ENCODE data around the gene MSX1.

GRCh38 chr4:4836044-4836443, 23.4 kb upstream of the MSX1 start:
- TF ChIP-seq CTCF (IDR thresholded peaks at IDR 0.05; ENCODE audit: low read depth, low read length, missing input control) (no peak), RXRA (IDR thresholded peaks at IDR 0.05) (no peak), YY1 (IDR thresholded peaks at IDR 0.05) (no peak), GABPA (IDR thresholded peaks at IDR 0.05 in 1 of 2, conservative IDR thresholded peaks at IDR 0.05 in 1 of 2) (no peak), ZBTB33 (IDR thresholded peaks at IDR 0.05) (no peak), EGR1 (IDR thresholded peaks at IDR 0.05; ENCODE audit: low read depth in 2 of 2) (no peak), MAX (IDR thresholded peaks at IDR 0.05) (no peak), TAF1 (conservative IDR thresholded peaks at IDR 0.05) (no peak), RAD21 (IDR thresholded peaks at IDR 0.05) (no peak), SP1 (IDR thresholded peaks at IDR 0.05) (no peak)
- TF ChIP-seq, protein P1, sequence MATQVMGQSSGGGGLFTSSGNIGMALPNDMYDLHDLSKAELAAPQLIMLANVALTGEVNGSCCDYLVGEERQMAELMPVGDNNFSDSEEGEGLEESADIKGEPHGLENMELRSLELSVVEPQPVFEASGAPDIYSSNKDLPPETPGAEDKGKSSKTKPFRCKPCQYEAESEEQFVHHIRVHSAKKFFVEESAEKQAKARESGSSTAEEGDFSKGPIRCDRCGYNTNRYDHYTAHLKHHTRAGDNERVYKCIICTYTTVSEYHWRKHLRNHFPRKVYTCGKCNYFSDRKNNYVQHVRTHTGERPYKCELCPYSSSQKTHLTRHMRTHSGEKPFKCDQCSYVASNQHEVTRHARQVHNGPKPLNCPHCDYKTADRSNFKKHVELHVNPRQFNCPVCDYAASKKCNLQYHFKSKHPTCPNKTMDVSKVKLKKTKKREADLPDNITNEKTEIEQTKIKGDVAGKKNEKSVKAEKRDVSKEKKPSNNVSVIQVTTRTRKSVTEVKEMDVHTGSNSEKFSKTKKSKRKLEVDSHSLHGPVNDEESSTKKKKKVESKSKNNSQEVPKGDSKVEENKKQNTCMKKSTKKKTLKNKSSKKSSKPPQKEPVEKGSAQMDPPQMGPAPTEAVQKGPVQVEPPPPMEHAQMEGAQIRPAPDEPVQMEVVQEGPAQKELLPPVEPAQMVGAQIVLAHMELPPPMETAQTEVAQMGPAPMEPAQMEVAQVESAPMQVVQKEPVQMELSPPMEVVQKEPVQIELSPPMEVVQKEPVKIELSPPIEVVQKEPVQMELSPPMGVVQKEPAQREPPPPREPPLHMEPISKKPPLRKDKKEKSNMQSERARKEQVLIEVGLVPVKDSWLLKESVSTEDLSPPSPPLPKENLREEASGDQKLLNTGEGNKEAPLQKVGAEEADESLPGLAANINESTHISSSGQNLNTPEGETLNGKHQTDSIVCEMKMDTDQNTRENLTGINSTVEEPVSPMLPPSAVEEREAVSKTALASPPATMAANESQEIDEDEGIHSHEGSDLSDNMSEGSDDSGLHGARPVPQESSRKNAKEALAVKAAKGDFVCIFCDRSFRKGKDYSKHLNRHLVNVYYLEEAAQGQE (IDR thresholded peaks at IDR 0.05) = no peak
- TF ChIP-seq, protein P2, sequence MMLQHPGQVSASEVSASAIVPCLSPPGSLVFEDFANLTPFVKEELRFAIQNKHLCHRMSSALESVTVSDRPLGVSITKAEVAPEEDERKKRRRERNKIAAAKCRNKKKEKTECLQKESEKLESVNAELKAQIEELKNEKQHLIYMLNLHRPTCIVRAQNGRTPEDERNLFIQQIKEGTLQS (IDR thresholded peaks at IDR 0.05) = no peak

Data from liver (tissue), 3 donors.